NB4 (cell line): ENCODE measurements around the gene BAZ2B.

Experiments used
- DNase-seq: peaks from one replicate; pipeline ENCODE4 v3.0.0; 2010; ENCODE audit warnings: low read depth
- H3K4me3 ChIP-seq: one replicate; pipeline ENCODE4 v1.5.1; 2011; ENCODE audit warnings: mild to moderate bottlenecking, low read depth, low read length, moderate library complexity
- CTCF ChIP-seq: IDR thresholded peaks from one replicate; pipeline ENCODE4 v1.5.1; 2012; ENCODE audit warnings: low read depth, low read length
- MAX ChIP-seq: IDR thresholded peaks from 2 replicates; pipeline ENCODE4 v1.6.1; 2011; ENCODE audit warnings: low read depth, low read length
- MYC ChIP-seq: IDR thresholded peaks from 2 replicates; pipeline ENCODE4 v1.6.1; 2011; ENCODE audit warnings: low read depth, low read length
- POLR2A ChIP-seq: IDR thresholded peaks from 2 replicates; pipeline ENCODE4 v1.6.1; 2011; ENCODE audit warnings: mild to moderate bottlenecking; ENCODE audit not compliant: insufficient read length; ENCODE audit errors: extremely low read depth

Gene BAZ2B

DNA sequence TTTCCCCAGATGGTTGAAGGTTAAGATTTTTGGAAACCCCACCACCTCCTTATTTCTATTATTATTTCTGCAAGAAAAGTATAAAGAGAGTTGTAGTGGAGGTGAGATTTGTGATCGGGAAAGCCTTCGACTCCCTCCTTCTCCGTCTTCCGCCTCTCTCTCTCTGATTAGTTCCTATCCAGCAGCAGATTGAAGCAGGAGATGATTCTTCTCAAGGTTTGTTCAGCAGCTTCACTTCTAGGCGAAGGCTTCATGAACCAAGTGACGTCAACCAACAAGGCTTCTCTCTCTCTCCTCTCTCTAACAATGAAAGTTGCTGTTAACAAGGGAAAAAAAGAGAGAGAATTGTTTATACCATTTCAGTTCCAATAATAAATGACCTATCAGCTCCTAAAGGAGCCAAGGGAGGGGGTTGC lies at the start of gene BAZ2B:
Gene BAZ2B, minus strand, starts transcription at position 263 of the 416 bp plus-strand sequence. CDS start 137,829 bp downstream, outside the sequence.
- peak; percentile 80 for DNase-seq
- TF ChIP-seq MAX, result no peak
- TF ChIP-seq MYC, result no peak
- TF ChIP-seq POLR2A, result no peak
- TF ChIP-seq CTCF, result no peak

GRCh38 chr2:159661286-159661685 lies 44.9 kb upstream of the BAZ2B start:
- no peak for DNase-seq

More for the DNA sequence above, at the start of gene BAZ2B:
- peak within 1 kb of the TSS; percentile 91 for H3K4me3 ChIP-seq

GRCh38 chr2:159658881-159659873 lies 42.8 kb upstream of the BAZ2B start:
- no peak overlapping the region for H3K4me3 ChIP-seq
- TF ChIP-seq MAX, result no peak
- TF ChIP-seq MYC, result no peak
- no peak for TF ChIP-seq POLR2A
- no peak for TF ChIP-seq CTCF
- DNase-seq, result no peak

More at GRCh38 chr2:159661286-159661685, 44.9 kb upstream of the BAZ2B start:
- H3K4me3 ChIP-seq, result no peak overlapping the region
- TF ChIP-seq MAX (no peak), MYC (no peak), CTCF (no peak), POLR2A (no peak)

DNA sequence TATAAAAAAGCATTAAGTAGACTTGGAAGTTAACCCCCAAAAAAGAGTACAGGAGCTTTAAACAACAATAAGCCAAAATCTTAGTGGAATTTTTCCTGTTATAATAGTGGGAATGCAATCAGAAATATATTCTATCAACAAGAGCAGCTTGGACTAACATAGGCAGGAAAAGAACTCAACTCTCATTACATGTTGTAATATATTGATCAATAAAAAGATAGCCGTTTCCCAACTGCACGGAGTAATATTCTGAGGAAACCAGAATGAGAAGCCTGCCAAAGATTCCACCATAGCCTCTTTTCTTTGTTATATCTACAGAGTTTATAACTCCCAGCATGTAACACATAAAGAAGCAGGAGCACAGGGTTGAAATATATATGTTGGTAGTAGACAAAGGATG lies 37.6 kb upstream of the BAZ2B start:
- TF ChIP-seq POLR2A, result no peak
- TF ChIP-seq CTCF, result no peak
- TF ChIP-seq MYC, result no peak
- no peak for TF ChIP-seq MAX
- no peak overlapping the region for H3K4me3 ChIP-seq
- DNase-seq, result no peak

DNA sequence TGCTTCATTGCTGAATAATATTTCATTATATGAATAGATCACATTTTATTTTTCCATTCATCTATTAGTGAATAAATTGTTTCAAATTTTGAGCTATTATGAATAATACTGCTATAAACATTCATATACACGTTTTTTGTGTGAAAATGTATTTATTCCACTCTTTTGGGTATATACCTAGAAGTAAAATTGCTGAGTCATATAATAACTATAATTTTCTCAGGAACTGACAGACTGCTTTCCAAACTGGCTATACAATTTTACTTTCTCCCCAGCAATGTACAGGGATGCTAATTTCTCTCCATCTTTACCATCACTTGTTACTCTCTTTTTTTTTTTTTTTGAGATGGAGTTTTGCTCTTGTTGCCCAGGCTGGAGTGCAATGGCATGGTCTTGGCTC lies 35.5 kb upstream of the BAZ2B start:
- no peak overlapping the region for H3K4me3 ChIP-seq
- TF ChIP-seq CTCF (no peak), MAX (no peak), MYC (no peak), POLR2A (no peak)
- no peak for DNase-seq
